Stimulated activated CD8-positive, alpha-beta memory T cell treated with anti-CD3 and anti-CD28 coated beads, Interleukin-7, amount 100 ng/mL, for 4 hours (primary cell): ENCODE results near the gene PTCH2.

ENCODE experiments used
- DNase-seq, 2 donors: peaks; one replicate each; pipeline ENCODE4 v3.0.0-alpha.2; 2020; ENCODE audit warnings: low read depth in 2 of 2

PTCH2 gene

GRCh38 chr1:44842862-44843655, at the start of gene PTCH2:
PTCH2 (minus strand) TSS chr1:44843253; CDS start chr1:44842932, 321 bp downstream.
- peak in 1 of 2 donors; percentile 21 for DNase-seq

- DNase-seq = no peak
These were observed 47.0 kb upstream of the PTCH2 start for GRCh38 chr1:44890007-44890406.

GRCh38 chr1:44885406-44885805, 42.4 kb upstream of the PTCH2 start:
- no peak for DNase-seq

- no peak for DNase-seq
These were observed 41.7 kb upstream of the PTCH2 start for GRCh38 chr1:44884746-44885145.

- no peak for DNase-seq
These were observed 38.1 kb upstream of the PTCH2 start for GRCh38 chr1:44881011-44881632.

GRCh38 chr1:44874155-44874554, 31.1 kb upstream of the PTCH2 start:
- DNase-seq = no peak

GRCh38 chr1:44870096-44870495, 27.0 kb upstream of the PTCH2 start:
- DNase-seq = no peak

DNA sequence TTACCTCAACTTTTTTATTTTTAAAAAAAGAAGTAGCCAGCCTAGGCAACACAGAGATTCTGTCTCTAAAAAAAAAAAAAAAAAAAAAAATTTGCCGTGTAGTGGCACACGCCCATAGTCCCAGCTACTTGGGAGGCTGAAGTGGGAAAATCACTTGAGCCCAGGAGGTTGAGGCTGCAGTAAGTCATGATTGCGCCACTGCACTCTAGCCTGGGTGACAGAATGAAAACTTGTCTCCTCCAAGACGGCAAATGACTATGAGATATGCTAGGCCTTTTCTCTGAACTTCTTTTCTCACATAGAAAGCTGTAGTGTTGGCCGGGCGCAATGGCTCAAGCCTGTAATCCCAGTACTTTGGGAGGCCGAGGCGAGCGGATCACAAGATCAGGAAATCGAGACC, 24.7 kb upstream of the PTCH2 start:
- no peak for DNase-seq

- no peak for DNase-seq
These were observed 19.9 kb upstream of the PTCH2 start for GRCh38 chr1:44862829-44863401.

DNA sequence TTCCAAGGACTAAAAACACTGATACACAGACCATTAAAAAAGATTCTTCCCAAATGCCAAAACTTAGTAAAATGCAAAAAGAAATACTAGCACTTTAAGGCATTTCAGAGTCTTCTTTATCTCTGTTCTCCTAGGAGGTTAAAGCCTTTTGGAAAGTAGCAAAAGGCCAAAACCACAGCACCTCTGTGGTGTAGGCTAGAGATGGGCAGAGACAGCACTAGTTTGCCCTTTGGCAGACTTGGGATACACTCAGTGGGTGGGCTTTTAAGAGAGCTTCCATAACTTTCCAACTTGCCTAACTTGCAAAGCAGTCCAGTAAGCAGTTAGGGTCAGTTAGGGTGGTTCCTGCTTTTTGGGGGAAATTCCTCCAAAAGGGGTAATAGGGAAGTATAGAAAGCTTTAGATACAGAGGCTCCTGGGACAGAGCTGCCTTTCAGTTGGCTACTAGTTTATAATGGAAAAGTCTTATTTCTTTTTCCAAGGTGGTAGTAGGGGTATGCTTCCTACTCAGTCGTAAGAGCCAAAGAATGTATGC, 17.9 kb upstream of the PTCH2 start:
- no peak for DNase-seq

GRCh38 chr1:44860331-44860730, 17.3 kb upstream of the PTCH2 start:
- DNase-seq = no peak

DNA sequence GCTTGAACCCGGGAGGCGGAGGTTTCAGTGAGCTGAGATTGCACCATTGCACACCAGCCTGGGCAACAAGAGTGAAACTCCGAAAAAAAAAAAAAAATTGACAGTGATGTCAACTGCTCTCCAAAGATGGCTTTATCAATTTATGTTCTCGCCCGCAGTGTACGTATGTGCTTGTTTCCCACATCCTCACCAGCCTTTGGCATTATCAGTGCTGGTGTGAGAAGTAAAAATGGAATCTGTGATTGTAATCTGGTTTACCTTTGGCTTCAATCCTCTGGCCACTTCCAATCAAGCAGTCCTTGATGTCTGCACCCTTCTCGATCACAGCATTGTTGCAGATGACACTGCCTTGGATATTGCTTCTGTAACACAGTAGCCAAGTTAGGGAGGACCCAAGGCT, 14.4 kb upstream of the PTCH2 start:
- no peak for DNase-seq

- DNase-seq = no peak
These were observed 12.7 kb upstream of the PTCH2 start for GRCh38 chr1:44855742-44856141.

DNA sequence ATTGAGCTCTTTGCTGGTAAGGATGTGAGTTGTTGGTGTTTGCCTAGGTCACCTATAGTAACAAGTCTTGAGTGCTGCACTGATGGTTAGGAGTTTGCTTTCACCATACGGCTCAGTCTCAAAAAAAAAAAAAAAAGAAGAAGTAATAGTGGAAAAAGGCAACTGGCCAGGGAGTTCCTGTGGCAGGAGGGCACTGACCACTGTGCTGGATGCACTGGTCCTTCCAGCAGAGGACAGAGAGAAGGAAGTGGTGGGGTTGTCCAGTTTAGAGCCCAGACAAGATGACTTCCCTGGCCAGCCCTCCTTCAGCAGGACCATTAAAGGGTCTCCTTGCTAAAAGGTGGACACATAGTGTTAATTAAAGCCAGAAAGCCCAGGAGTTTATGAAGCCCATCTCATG, 11.9 kb upstream of the PTCH2 start:
- DNase-seq = no peak

GRCh38 chr1:44853201-44853600, 10.1 kb upstream of the PTCH2 start:
- DNase-seq = no peak

DNA sequence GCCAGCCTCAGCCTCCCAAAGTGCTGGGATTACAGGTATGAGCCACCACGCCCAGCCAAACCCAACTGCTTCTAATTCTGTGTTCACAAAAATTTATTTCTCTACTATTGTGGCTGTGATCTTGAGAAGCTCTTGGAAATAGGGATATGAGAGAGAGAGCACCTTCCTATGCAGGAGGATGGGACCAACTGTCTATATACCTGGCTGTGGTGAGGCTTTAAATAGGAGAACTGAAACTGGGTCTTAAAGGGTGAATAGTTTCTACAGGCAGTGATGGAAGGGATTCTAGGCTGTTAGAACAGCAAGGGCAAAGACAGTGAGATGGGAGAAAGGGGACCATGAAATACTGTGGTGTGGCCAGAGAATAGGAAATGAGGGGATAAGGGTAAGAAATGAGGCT, 8.3 kb upstream of the PTCH2 start:
- no peak for DNase-seq

DNA sequence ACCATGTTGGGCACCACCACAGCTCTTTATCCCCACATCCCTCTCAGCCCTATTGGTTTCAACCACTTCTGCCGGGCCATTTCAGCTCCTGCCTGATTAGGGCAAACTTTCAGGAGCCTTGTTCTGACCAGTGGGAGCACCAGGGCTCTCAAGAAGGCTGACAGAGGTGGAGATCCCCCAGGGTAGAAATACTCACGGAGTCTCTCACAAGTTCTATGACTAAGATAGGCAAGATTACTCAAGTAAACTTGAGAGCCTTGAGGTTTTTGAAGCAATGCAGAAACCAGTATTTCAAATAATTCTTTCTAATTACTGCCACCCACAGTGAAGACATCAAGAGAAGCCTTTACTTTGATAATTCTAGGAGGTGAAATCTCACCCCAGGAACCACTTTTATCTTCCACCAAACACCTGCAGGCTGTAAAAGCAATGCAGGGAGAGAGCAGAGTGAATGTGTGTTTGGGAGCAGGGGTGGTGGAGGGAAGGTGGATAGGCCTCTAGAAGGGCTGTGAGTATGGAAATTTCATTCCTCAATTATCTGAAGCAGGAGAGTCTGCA, 6.6 kb upstream of the PTCH2 start:
- DNase-seq = no peak

DNA sequence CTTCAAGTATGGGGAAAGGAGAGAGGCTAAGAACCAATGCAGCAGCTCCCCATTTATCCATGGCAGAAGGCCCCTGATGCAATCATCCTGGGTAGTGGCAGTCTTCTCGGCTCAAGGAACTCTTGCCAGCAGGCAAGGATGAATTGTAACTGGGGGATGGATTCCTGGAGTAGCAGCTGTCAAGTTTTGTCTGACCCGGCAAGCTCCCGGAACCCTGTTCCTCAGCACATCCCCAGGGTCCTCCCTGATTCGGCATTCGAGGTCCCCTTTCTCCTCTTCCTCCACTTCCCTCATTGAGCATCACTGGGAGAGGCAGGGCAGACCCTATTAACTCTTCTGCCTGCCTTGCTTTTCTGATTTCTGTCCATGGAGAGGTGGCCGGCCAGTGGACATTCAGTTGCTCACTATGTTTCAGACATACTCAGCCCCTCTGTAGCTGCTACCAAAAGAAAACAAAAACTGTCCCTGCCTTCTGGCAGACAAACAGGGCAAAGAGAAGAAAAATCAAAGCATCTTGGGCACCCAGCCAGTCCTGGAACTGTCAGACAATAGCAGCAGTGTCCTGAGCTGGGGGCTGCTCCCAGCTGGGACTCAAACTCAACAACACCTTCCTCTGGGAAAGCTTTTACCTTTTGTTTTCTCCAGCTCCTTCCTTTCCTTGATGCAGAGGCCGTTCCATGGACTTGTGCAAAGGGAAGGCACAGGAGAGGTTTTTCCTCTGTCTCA, 5.6 kb upstream of the PTCH2 start:
- no peak for DNase-seq

DNA sequence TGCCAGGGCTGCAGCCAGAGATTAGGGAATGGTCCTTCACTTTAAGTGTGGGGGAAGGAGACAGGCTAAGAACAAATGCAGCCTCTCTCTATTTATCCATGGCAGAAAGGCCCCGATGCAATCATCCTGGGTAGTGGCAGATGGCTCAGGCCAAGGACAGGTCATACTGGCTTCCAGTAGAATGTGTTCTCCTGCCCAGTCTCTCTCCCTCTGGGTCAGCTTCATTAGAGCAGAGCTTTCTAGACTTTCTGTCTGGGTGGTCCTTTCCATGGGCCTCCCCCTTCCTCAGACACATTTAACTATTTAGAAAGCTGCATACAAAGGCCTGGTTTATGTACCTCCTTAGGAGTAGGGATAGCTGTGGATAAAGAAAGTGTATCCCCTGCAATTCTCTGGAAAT, 4.8 kb upstream of the PTCH2 start:
- no peak for DNase-seq

DNA sequence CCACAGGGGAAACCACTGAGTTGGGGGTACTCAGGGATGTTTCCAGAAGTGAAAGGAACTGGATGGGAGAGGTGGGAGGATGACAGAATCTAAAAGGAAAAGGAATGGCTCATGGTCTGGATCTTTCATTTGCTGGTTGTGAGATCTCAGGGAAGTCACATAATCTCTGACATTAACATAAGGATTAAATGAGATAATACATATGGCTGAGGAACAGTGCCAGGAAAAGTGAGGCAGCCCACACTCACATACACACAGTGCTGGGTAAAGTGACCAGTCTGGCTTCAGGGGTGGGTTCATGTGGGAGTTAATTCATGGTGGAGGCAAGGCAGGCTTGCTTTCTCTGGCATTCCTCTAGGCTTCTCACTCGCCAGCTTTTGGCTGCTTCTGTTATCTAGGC, 3.9 kb upstream of the PTCH2 start:
- no peak for DNase-seq

DNA sequence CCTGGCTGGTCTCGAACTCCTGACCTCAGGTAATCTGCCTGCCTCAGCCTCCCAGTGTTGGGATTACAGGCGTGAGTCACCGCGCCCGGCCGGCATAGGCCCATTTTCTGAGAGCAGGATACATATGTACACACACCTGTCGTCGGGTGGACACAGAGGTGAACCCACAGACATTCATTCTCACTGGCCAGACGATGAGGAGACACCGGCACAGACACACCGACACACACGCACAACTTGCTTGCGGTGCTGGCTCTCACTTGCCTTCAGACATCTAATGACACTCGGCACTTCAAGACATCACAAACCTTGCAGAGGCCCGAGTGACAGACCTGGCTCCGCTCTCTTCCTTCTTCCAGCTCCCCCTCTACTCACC, 579 bp downstream of the PTCH2 start:
- DNase-seq = no peak

DNA sequence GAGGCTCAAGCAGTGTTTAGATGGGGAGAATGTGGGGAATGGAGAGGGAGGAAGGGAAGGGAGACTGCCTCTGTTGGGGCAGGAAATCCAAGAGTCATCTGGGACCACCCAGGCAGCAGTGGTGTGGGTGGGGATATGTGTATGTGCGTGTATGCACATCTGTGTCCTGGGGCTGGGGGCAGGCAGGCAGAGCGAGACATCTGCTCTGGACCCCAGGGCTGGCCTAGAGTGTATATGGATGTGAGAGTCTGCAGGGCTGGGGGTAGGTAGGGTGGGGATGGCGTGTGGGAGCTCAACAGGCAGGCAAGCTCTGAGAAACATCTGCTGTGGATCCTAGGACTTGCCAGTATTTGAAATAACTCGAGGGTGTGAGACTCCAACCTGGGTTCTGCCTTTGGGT, 3.5 kb downstream of the PTCH2 start:
- DNase-seq = no peak
